IPS-18a (cell line): Measurements from ENCODE around the gene CA5A.

Source experiments
- H3K27ac ChIP-seq: one replicate; pipeline ENCODE4 v1.5.1; 2013; ENCODE audit warnings: low read length
- H3K27me3 ChIP-seq: one replicate; pipeline ENCODE4 v1.6.1; 2013; ENCODE audit warnings: mild to moderate bottlenecking, low read length; ENCODE audit not compliant: control insufficient read depth, insufficient read depth
- H3K36me3 ChIP-seq: one replicate; pipeline ENCODE4 v1.6.1; 2013; ENCODE audit warnings: low read depth, low read length; ENCODE audit not compliant: control insufficient read depth
- H3K4me1 ChIP-seq: one replicate; pipeline ENCODE4 v1.6.1; 2013; ENCODE audit warnings: low read depth, low read length; ENCODE audit not compliant: control insufficient read depth
- H3K4me3 ChIP-seq: one replicate; pipeline ENCODE4 v1.5.1; 2013; ENCODE audit warnings: low read length
- H3K9ac ChIP-seq: one replicate; pipeline ENCODE4 v1.6.1; 2013; ENCODE audit warnings: mild to moderate bottlenecking, low read length, moderate library complexity
- H3K9me3 ChIP-seq: one replicate; pipeline ENCODE4 v1.6.1; 2013; ENCODE audit warnings: low read depth, low read length; ENCODE audit not compliant: control insufficient read depth

The CA5A gene

DNA sequence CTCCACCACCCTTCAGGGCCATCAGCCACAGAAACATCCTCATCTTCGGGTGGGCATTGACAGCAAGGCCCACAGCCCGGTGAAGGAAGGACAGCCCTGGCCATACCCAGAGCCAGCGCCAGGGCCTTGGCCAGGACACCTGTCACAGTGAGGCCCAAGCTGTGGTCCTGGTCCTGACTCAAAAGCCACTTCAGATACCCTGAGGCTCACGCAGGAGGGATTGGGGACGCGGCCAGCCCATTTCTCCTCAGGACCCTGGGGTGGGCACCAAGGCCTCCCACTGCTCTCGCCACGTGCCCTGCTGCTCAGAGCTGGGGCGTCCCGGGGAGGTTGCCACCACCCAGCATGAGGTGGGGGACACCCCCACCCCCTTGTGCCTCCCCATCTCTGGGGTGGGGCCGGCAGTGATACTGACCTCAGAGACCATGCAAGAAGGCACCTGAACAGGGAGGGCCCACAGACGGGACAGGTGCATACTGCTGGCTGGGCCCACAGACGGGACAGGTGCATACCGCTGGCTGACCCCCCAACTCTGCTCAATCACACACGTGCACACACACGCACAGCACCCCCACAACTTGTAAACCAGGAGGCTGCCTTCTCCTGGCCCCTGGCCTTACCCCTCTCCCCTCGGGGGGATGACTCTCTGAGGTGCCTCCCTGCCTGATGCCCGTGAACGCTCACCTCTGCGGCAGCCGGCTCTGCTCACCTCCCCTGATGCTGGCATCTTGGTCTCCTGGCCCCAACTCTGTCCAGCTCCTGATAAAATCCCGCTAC is 81.2 kb downstream of the CA5A start:
- Histone ChIP-seq H3K27ac (no peak overlapping the region), H3K4me3 (no peak overlapping the region), H3K36me3 (peaks cover 13% of the 10 kb centered on the region), H3K4me1 (peaks cover 16% of the 10 kb centered on the region), H3K9ac (no peak overlapping the region), H3K9me3 (no peaks in the 10 kb centered on the region), H3K27me3 (no peaks in the 10 kb centered on the region)

DNA sequence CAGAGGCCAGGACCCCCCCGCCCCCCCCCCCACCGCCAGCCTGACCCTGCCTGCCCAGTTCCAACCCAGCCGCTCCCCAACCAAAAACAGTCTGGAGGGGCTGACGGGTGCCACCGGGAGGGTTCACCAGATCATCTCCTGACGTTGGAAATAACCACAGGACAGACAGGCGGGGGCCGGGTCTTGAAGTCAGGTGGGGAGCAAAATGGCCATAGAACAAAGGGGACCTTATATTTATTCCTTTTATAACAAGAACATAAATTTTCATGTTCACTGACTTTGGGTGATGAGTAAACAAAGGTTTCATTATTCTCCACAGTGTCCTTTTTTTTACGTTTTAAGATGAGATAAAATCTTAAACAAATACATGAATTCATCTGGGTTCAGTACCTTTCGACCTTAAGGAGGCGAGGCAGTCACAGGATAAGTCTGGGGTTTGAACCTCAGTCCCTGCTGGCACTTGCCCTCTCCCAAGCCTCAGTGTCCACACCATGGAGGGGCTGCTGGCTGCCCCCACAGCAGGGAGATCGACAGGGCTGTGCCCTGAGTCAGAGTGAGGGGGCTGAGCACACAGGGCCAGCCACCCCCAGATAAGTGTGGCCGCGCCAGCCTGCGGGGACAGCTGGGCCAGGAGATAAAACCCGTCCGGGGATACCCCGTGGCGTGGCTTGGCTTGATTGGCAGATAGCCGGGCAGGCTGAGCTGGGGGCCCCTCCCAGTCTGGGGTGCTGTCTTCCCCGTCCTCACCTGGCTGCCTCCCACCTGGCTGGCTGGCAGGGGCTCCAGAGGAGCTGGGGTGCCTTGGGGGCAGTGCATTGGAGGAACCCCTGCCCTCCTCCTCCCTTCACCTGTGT is 82.0 kb downstream of the CA5A start:
- no peak overlapping the region for H3K27ac ChIP-seq
- H3K4me1 ChIP-seq: peaks cover 16% of the 10 kb centered on the region
- no peak overlapping the region for H3K9ac ChIP-seq
- H3K27me3 ChIP-seq: no peaks in the 10 kb centered on the region
- no peaks in the 10 kb centered on the region for H3K9me3 ChIP-seq
- H3K4me3 ChIP-seq: no peak overlapping the region
- peaks cover 21% of the 10 kb centered on the region for H3K36me3 ChIP-seq

DNA sequence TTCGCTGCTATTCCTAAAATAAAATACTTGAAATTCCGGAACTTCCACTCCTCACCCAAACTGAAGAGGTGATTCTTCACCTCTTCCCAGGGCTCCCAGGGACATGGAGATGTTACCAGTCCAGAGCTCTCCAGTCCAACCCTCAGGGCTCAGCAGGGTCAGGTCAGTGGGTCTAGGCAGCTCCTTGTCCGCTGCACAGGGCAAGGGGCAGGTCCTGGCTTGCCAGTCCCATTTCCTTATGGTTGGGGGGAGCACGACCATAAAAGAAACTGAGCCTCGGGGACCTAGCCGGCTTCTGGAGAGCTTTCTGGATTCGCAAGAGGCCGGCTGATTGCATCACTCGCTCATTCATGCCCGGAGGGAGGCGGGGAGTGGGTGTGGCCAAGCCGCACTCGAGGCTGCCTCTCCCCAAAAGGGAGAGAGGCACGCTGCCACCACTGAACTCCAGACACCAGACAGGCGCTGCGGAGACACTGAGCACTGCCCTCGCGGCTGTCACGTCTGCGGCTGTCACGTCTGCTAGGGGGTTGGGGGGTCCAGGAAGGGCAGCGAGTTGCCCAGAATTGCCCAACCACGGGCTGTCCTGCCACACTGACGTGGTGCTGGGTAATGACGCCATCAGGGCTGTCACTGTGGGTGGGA is 82.8 kb downstream of the CA5A start:
- Histone ChIP-seq H3K36me3 (peaks cover 28% of the 10 kb centered on the region), H3K27ac (peak overlapping the region; percentile 71), H3K9ac (peak overlapping the region; percentile 76), H3K4me3 (peak overlapping the region; percentile 13), H3K27me3 (no peaks in the 10 kb centered on the region), H3K4me1 (peaks cover 16% of the 10 kb centered on the region), H3K9me3 (no peaks in the 10 kb centered on the region)

DNA sequence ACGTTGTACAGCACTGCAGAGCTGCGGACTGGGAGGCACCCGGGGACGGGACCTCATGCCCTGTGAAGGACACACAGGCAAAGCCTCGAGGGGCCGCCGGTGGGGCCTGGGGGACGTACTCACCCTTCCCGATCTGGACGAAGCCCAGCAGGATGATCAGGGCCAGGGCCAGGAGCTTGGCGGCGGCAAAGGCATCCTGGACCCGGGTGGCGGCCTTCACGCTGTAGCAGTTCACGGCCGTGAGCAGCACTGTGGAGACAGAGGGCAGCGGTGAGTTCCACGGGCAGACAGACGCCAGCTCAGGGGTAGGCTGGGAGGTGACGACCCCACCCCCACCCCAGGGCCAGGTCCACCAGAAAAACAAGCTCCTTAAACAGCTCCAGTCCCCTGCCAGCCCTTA is 84.7 kb downstream of the CA5A start:
- Histone ChIP-seq H3K9ac (no peak overlapping the region), H3K27me3 (no peaks in the 10 kb centered on the region), H3K4me1 (peaks cover 16% of the 10 kb centered on the region), H3K27ac (no peak overlapping the region), H3K9me3 (no peaks in the 10 kb centered on the region), H3K36me3 (peaks cover 33% of the 10 kb centered on the region), H3K4me3 (no peak overlapping the region)

DNA sequence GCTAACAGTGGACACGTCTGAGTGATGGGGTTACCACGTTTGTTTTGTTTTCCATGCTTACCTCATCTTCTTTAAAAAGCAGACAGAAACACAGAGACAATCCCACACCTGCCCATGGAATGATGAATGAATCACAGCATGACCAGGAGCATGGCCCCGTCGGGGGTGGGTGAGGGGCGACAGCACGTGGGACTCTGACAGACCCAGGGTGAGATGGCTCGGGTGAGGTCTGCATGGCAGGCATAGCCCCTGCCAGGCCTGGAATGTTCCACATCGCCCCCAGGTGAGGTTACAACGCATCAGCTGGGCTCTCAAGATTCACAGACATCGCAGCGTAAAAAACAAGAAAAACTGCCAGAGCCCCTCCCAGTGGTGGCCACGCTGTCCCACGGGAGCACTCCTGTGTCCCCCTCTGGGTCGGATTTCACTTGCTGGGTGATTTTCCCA is 85.2 kb downstream of the CA5A start:
- H3K9me3 ChIP-seq: no peaks in the 10 kb centered on the region
- peaks cover 16% of the 10 kb centered on the region for H3K4me1 ChIP-seq
- no peak overlapping the region for H3K9ac ChIP-seq
- H3K4me3 ChIP-seq: no peak overlapping the region
- no peaks in the 10 kb centered on the region for H3K27me3 ChIP-seq
- H3K27ac ChIP-seq: no peak overlapping the region
- peaks cover 33% of the 10 kb centered on the region for H3K36me3 ChIP-seq

DNA sequence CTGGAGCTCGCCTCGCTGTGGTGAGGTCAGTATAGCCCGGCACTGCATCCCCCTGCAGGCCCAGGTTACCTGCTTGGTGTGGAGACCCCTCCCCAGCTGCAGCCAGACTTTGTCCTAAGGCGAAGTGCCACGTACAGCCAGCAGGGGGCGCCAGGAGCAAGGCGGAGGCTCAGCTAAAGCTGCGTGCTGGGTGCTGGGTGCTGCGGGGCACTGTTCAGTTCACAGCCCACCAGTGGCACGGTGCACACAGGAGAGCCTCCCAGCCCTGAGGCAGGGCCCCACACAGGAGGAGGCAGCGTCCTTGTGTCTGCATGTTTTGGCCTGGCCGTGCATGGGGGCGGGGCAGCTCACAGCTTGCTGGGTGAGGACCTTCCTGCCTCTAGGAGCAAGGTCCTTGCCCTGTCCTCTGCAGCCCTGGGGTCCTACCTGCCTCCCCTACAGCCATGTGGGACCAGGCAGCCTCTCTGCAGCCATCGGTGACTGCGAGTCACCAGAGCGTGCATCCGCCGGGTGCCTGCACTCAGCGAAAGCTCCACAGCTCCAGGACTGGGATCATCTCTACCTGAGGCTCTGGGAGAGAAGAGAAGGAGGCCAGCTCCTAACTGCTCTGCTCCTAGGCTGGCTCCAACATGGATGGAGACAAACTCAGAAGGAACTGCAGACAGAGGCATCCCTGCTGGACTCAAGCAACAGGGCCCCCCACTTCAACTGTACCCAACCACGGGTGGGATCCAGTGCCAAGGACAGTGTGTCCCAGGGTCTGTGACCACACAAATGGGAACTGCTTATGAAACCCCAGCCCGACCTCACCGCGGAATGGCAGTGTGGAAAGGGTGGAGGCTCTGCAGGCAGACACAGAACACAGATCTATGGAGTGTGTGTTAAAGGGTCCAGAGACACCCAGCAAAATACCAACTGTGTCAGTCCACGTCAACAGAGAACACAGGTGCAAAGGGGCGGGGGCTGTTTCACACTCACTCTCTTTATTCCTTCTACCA is 86.0 kb downstream of the CA5A start:
- Histone ChIP-seq H3K9me3 (no peaks in the 10 kb centered on the region), H3K36me3 (peaks cover 33% of the 10 kb centered on the region), H3K4me1 (peaks cover 16% of the 10 kb centered on the region), H3K27me3 (no peaks in the 10 kb centered on the region), H3K27ac (no peak overlapping the region), H3K4me3 (no peak overlapping the region), H3K9ac (no peak overlapping the region)

DNA sequence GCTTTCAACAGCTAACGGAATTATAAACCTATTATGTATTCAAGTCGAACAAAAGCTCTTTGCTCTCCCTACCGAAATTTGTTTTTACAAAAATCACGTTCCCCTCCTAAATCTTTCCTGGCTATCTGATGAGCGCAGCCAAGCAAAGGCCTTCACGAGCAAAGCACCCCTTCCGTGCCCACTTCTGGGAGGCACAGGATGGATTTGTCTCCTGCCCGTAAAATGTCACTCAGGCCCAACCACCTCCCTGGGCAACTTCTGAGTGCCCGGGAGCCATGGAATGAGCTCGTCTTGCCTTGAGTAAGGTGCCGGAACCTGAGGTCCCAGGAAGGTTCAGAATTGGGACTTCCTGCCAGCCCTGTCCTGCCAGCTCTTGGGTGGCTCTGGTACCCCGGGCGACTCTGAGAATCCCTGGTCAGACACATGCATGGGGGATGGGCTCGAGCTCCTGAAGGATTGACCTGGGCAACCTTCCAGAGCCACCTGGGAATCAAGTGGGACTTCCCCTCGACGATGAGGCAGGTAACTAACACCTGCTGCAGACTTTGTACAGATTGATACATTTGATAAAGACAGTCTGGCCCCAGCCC is 86.8 kb downstream of the CA5A start:
- Histone ChIP-seq H3K4me3 (no peak overlapping the region), H3K9ac (no peak overlapping the region), H3K9me3 (no peaks in the 10 kb centered on the region), H3K4me1 (peaks cover 16% of the 10 kb centered on the region), H3K36me3 (peaks cover 33% of the 10 kb centered on the region), H3K27me3 (no peaks in the 10 kb centered on the region), H3K27ac (no peak overlapping the region)

DNA sequence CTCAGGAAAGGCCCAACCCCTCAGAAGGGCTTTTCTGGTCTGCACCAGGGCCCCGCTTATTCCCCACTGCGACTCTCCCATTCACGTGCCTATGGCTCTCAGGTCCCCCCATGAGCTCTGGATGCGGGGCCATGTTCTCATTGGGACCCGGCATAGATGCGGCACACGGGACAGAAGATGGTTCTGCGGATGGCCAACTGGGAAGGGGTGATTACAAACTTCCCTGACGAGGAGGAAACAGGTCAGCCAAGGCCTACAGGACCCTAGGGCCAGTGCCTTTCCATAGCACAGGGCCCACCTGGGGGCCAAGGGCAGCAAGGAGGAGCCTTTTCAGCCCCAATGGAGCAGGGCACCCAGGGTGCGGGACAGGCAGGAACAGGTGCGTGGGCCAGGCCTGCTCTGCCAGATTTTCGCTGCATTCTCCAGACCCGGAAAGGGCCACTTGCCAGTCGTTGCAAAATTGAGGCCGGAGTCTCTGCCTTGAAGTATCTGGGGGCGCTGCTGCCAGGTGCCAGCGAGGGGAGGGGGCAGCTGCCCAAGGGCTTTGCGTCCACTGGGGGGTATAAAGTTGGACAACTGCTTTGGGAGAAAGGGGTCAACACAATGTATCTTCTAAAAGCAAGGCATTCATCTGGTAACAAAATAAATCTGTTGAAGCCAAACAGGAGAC is 87.5 kb downstream of the CA5A start:
- no peaks in the 10 kb centered on the region for H3K27me3 ChIP-seq
- H3K36me3 ChIP-seq: peaks cover 33% of the 10 kb centered on the region
- H3K9me3 ChIP-seq: no peaks in the 10 kb centered on the region
- H3K4me1 ChIP-seq: peaks cover 12% of the 10 kb centered on the region
- H3K27ac ChIP-seq: no peak overlapping the region
- no peak overlapping the region for H3K4me3 ChIP-seq
- H3K9ac ChIP-seq: no peak overlapping the region

DNA sequence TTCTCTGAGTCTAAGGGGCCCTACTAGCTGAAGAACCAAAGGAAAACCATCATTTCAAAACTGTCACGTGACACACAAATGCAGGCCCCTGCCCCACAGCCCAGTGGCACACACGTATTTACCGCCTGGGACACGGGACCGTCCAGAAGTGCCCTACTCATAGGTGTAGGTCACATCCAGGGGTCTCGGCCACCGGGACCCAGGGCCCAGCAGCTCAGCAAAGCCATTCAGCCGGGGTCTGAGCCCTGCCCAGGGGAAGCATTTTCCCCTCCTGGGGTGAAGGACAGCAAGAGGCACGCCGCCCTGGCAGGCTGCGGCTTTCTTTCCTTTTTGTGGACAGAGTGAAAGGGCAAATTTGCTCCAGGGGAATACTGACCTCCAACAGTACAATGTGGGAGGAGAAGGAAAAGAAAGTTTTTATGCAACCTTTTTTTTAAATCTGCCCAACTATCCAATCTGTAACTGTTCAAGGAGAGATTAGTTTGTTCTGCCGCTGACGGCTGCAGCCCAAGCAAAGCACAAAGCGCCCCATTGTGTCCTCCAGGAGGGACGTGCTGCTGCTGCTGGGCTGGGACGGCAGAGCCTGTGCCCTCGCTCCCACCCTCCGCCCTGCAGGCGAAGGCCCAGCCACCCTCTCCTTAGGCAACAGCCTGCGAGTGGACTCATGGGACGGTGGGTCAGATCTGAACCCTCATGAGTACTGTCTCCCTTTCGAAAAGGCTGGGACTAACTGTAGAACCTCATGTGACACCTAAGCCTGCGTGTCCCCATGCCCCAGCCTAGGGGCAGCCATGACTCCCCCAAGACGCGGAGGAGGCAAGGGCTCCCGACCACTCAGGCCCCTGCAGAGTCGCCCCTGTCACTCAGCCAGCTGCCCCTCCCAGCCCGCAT is 88.3 kb downstream of the CA5A start:
- Histone ChIP-seq H3K36me3 (peaks cover 33% of the 10 kb centered on the region), H3K4me1 (peaks cover 7% of the 10 kb centered on the region), H3K4me3 (no peak overlapping the region), H3K9ac (no peak overlapping the region), H3K27ac (no peak overlapping the region), H3K9me3 (no peaks in the 10 kb centered on the region), H3K27me3 (no peaks in the 10 kb centered on the region)
